Left renal pelvis (tissue), 4 donors: ENCODE measurements around the gene ETHE1. TPM values are rescaled to one million over a fixed set of nuclear protein-coding genes. Genes with fewer than 3 reads are reported as not detected.
"Not testable (repeated sequence)": the region's sequence is repeated elsewhere in the genome, so short reads cannot be mapped to it uniquely, and the experiment has no call there.

ENCODE experiments used
- DNase-seq, 4 donors: peaks; one replicate each; pipeline ENCODE4 v3.0.0-alpha.2; 2013; ENCODE audit warnings: low read depth in 4 of 4, low spot score in 3 of 4
- polyA plus RNA-seq, 4 donors: library from polyadenylated mRNA; unstranded; fragments of 120-200 nt; gene quantifications; one replicate each; pipeline ENCODE4 v1.2.1, GENCODE V29; 2013; ENCODE audit not compliant: insufficient read length in 4 of 4

The ETHE1 gene
- polyA plus RNA-seq, 4 donors, result 22.2 to 30.4 (median 25.6) TPM

DNA sequence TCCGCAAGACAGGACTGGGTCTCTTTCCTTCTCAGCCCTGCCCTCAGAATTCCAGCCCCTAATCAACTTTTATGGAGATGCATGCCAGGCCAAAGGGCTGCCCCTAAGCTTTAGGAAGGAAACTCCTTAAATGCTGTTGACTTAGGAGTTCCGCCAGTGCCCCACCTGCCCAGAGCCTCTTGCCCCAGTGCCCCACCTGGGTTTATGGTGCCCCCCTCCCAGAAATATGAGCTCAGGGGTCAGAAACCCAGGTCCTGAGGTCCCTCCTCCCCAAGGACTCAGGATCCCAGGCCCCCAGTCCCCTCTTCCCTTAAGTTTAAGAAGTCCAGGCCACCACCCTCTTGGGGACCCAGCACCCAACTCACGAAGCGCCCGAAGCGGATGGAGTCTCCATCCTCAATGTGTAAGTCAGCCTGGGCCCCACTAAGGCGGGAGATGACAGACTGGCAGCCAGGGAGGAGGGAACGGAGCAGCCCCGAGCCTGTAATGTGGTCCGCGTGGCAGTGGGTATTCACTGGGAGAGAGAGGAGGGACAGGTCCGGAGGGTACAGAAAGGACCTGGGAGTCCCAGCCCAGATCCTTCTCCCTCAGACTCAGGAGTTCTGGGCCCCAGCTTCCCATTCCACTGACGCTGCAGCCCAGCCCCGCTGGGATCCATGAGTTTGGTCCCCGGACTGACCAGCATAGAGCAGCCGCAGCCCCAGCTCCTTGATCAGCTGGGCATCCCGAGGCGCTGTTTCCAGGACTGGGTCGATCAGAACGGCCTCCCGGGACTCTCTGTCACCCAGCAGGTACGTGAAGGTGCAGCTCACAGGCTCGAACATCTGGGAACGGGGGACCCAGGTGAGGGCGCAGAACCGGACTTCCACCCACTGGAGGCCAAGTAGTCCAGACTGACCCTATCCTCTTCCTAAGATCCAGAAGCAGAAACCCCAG is 897 bp downstream of the ETHE1 start:
- no peak for DNase-seq

DNA sequence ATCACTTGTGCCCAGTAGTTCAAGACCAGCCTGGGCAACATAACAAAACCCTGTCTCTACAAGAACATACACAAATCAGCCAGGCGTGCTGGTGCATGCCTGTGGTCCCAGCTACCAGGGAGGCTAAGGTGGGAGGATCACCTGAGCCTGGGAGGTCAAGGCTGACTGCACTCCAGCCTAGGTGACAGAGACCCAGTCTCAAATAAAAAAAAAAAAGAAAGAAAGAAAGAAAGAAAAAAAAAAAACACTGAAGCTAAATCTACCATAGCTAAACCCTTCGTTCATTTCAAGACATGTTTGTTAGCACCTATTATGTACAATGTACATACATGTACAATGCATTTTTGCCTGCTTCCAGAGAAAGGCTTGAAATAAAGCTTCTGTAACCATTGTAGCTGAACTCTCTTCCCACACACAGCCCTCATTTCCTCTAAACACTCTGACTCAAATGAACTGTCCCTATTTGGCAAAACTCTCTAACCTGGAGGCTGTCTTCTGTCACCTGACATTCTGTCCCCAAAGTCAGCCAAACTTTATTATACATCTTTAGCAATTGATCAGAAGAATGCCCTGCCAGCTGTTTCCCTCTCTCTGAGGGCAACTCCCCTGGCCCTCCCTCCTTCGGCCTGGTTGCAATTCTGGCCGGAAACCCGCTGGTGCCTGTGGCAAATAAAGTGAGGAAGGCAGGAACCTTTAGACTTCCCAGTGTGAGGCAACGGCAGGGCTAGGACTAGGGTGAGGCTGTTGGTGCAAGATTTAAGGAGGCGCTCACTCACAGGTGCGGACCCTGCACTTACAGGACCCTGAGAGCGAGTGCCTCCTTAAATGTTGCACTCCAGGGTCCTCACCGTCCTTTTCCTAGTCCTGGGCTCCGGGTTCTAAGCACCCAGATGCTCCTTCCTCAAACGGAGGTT is 1.8 kb downstream of the ETHE1 start:
- no peak for DNase-seq

- not testable (repeated sequence) for DNase-seq
Measured at GRCh38 chr19:43523696-43524095, 3.3 kb downstream of the ETHE1 start.

- no peak for DNase-seq
Measured at GRCh38 chr19:43522929-43523328, 4.1 kb downstream of the ETHE1 start.

GRCh38 chr19:43519436-43520088 is 7.4 kb downstream of the ETHE1 start:
- DNase-seq, result no peak

- no peak for DNase-seq
Measured at GRCh38 chr19:43518051-43518450, 8.9 kb downstream of the ETHE1 start.

GRCh38 chr19:43512399-43512798 is 14.6 kb downstream of the ETHE1 start:
- DNase-seq, result not testable (repeated sequence)

DNA sequence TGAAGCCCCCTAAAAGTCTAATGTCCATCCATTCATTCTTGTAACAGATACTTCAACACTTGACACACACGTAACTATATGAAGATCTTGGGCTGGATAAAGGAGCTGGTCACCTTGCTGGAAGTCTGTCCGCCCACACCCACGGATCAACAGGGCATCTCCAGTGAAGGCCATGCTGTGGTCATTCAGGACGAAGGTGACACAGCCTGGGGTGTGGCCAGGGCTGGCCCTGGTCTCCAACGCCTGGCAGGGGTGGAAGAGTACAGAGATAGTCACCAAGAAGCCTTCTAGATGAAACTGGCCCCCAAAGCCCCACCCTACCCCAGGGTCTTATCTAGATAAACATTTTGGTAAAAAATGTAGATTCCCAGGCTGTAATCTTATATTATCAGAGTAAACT is 15.7 kb downstream of the ETHE1 start:
- DNase-seq, result no peak

- DNase-seq, result no peak
Measured at GRCh38 chr19:43510713-43511112, 16.3 kb downstream of the ETHE1 start.

- no peak for DNase-seq
Measured at GRCh38 chr19:43507880-43508279, 19.1 kb downstream of the ETHE1 start.

DNA sequence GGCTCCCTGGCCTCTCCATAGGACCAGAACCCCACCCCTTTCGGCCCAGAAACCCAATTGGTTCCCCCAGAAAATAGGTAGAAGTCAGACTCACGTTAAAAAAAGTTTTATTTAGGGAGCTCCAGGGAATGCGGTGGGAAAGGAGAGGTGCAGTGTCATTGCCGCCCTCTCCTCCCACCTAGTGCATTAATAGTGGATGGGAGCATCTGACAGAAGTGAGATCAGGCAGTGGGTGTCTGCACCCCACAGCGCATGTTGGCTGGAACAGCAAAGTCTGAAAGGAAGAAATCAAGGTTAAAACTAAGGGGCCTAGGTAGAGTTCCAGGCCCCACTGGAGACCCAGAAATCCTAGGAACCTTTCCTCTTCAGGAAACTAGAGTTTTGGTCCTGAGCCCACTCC is 20.4 kb downstream of the ETHE1 start:
- no peak for DNase-seq

GRCh38 chr19:43505941-43506340 is 21.1 kb downstream of the ETHE1 start:
- no peak for DNase-seq

GRCh38 chr19:43505186-43505456 is 21.9 kb downstream of the ETHE1 start:
- DNase-seq, result no peak

GRCh38 chr19:43504426-43505185 is 22.4 kb downstream of the ETHE1 start, which contains the start of gene PHLDB3:
Gene PHLDB3 (minus strand): TSS chr19:43504746. CDS start chr19:43504118, 628 bp downstream.
- no peak for DNase-seq

GRCh38 chr19:43503501-43504425 is 23.2 kb downstream of the ETHE1 start:
- DNase-seq, result peak; percentile 83 to 89 (median 88)

GRCh38 chr19:43502419-43502976 is 24.5 kb downstream of the ETHE1 start:
- no peak for DNase-seq

DNA sequence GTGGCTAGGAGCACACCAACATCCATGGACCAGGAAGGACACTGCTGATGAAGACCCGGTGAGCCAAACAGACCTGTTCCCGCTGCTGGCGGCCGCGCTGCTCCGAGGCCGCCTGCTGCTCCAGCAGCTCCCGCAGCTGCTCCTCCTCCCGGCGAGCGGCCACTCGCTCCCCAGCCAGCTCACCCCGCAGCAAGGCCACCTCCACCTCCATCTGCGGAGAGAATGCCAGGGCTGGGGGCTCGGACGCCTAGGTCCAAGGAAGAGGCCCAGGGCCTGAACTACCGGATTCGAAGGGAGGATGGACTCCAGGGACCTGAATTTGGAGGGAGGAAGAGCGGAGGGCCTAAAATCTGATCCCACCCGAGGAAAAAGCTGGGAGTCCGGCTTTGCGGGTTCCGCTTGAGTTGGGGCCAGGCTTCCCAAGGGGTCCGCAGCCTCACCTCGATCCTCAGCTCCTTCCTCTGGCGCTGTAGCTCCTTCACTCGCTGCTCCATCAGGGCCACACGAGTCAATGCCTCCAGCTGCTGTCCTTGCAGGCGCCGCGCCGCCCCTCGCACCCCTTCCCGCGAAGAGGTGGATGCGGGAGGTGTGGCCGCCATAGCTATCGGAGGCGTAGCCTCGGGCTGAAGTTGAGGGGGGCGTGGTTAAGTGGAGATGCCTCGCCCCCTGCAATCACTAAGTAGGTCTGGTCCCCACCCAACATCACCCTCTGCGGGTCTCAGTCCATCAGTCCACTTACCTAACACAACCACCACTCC is 25.2 kb downstream of the ETHE1 start:
- no peak for DNase-seq

DNA sequence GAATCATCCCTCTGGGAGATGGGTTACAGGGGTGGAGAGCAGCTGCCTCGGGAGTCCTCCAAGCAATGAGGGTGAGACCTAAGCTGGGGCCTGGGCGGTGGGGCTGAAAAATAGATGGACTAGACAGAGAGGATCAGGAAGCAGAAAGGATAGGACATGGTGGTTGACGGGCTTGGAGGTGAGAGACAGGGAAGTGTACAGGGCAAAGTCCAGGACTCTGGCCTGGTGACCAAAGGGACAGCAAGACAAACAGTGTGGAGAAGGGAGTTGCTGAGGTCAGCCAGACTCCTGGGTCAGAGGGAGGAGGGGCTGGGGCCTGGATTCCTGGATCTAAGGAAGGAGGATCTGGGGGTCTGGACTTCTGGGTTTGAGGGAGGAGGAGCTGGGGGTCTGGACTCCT is 28.0 kb downstream of the ETHE1 start:
- no peak for DNase-seq
